ENCODE data around the gene BBOF1.

GRCh38 chr14:73991092-73991491 is 28.1 kb upstream of the BBOF1 start:
- TF ChIP-seq CTCF (IDR thresholded peaks at IDR 0.05) (no peak), POLR2A (IDR thresholded peaks at IDR 0.05) (no peak)

Measured in thyroid gland (tissue), 4 donors.